AG04450 (cell line): ENCODE results near the gene KCNJ12. TPM values are rescaled to one million over a fixed set of nuclear protein-coding genes. Genes with fewer than 3 reads are reported as not detected.

Experiments
- CTCF ChIA-PET: fragments of 300-600, 350-600 bp; formaldehyde crosslinking; extraction: SDS; loops from one replicate; lab custom pipeline; 2022; ENCODE audit warnings: antibody characterized with exemption, inconsistent platforms; lab: Charles Lee
- POLR2A ChIA-PET: fragments of 350-600 bp; formaldehyde crosslinking; extraction: SDS; loops from one replicate; lab custom pipeline; 2021; ENCODE audit warnings: antibody characterized with exemption, inconsistent platforms; lab: Yijun Ruan, JAX
- DNase-seq: peaks from one replicate; pipeline ENCODE4 v3.0.0-alpha.2; 2011; ENCODE audit warnings: low read depth, low spot score
- H3K27ac ChIP-seq: one replicate; pipeline ENCODE4 v1.5.1; 2012; ENCODE audit warnings: low read depth, low read length, control low read depth
- H3K27me3 ChIP-seq: one replicate; pipeline ENCODE4 v1.6.0; 2012; ENCODE audit warnings: low read length; ENCODE audit not compliant: control insufficient read depth, insufficient read depth
- H3K4me3 ChIP-seq: 2 replicates; pipeline ENCODE4 v1.5.1; 2011; ENCODE audit warnings: mild to moderate bottlenecking, low read depth, low read length, control low read depth
- H3K9me3 ChIP-seq: 2 replicates; pipeline ENCODE4 v1.5.1; 2012; ENCODE audit warnings: low read length; ENCODE audit not compliant: control insufficient read depth, insufficient read depth
- polyA plus RNA-seq: library from polyadenylated mRNA; depleted of rRNA; stranded (reverse); fragments of >200 nt; gene quantifications from 2 replicates; pipeline ENCODE4 v1.2.3, GENCODE V29; 2011
- TF ChIP-seq, protein P1 (sequence below): IDR thresholded peaks from 2 replicates; pipeline ENCODE4 v1.5.1; 2011; ENCODE audit warnings: low read depth, low read length, control low read depth, inconsistent platforms

The KCNJ12 gene
- polyA plus RNA-seq, 1 experiment, result 0.02 TPM

DNA sequence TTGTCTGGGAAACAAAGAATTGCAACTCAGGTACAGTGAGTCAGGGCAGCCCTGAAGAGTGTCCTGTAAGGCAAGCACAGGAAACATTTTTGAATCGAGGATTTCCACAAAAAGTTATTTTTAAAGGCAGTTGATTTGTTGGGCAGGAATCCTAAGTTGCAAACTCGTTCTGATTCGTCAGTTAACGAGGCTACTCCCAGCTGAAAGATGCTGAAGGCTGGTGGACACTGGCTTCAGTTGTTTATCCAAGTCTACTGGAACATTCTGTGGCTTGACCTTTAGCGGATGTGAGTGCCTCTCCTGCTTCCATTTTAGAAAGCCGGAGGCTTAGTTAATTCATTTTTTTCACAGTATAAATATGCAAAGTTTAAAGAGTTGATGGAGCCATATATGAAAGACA, 84.2 kb downstream of the KCNJ12 start:
- H3K9me3 ChIP-seq, result no peaks in the 10 kb centered on the region; the same call in 1 of the 2 replicates
- DNase-seq, result no peak
- TF ChIP-seq, protein P1, sequence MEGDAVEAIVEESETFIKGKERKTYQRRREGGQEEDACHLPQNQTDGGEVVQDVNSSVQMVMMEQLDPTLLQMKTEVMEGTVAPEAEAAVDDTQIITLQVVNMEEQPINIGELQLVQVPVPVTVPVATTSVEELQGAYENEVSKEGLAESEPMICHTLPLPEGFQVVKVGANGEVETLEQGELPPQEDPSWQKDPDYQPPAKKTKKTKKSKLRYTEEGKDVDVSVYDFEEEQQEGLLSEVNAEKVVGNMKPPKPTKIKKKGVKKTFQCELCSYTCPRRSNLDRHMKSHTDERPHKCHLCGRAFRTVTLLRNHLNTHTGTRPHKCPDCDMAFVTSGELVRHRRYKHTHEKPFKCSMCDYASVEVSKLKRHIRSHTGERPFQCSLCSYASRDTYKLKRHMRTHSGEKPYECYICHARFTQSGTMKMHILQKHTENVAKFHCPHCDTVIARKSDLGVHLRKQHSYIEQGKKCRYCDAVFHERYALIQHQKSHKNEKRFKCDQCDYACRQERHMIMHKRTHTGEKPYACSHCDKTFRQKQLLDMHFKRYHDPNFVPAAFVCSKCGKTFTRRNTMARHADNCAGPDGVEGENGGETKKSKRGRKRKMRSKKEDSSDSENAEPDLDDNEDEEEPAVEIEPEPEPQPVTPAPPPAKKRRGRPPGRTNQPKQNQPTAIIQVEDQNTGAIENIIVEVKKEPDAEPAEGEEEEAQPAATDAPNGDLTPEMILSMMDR, result no peak
- no peak overlapping the region for H3K27ac ChIP-seq
- POLR2A ChIA-PET, result no interaction called here
- H3K27me3 ChIP-seq, result peaks cover 47% of the 10 kb centered on the region
- H3K4me3 ChIP-seq, result no peak overlapping the region
- CTCF ChIA-PET, result interaction anchor here (2.2 kb wide), 1 partner anchor 52 kb away, joined by 17 read pairs; no protein-coding TSS in a partner anchor

DNA sequence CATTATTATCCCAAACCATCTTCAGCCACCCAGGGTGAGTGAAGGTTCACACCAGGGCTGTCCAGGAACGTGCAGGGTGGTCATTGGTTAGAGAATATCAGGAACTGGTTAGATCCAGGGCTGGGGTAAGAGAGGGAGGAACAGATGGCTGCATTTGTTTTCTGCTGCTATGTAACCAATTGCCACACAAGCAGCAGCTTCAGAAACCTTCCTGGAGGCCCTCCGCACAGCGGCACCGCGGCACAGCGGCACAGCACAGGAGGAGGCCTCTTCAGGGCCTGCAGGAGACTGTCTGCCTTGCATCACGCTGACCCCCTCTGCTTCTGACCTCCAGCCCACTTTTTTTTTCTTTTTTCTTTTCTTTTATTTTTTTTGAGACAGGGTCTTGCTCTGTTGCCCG, 86.1 kb downstream of the KCNJ12 start:
- DNase-seq, result no peak
- CTCF ChIA-PET, result interaction anchor here (2.2 kb wide), 1 partner anchor 50 kb away, joined by 17 read pairs; no protein-coding TSS in a partner anchor

DNA sequence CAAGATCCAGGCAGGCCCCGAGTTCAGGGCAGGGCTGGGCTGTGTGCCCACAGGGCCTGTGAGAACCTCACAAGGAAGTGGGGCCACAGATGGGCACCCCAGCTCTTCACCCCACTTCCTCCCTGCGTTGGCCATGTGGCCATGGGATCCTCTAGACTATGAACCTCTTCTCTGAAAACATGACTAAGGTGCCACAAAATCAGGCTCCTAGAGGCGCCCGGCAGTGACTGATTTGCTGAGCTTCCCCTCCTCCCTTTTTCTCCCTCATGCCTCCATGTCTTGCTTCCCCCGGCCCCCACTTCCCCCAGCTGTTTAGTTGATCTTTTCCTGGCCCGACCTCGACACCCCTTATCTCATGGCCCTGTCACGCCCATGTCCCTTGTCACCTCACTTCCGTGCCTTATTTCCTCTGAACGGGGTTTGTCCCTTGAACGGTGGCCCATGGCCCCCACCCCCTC, 87.1 kb downstream of the KCNJ12 start:
- Histone ChIP-seq H3K4me3 (no peak overlapping the region), H3K27ac (no peak overlapping the region), H3K27me3 (peaks cover 48% of the 10 kb centered on the region), H3K9me3 (no peaks in the 10 kb centered on the region; the same call in 1 of the 2 replicates)
- CTCF ChIA-PET, result interaction anchor here (2.6 kb wide), 1 partner anchor 49 kb away, joined by 12 read pairs; no protein-coding TSS in a partner anchor
- no peak for DNase-seq
- TF ChIP-seq, protein P1, result no peak
- POLR2A ChIA-PET, result no interaction called here

More for the DNA sequence above, 86.1 kb downstream of the KCNJ12 start:
- POLR2A ChIA-PET, result no interaction called here
- Histone ChIP-seq H3K4me3 (no peak overlapping the region), H3K27me3 (peaks cover 47% of the 10 kb centered on the region), H3K9me3 (no peaks in the 10 kb centered on the region; the same call in 1 of the 2 replicates), H3K27ac (no peak overlapping the region)
- TF ChIP-seq, protein P1, result no peak

DNA sequence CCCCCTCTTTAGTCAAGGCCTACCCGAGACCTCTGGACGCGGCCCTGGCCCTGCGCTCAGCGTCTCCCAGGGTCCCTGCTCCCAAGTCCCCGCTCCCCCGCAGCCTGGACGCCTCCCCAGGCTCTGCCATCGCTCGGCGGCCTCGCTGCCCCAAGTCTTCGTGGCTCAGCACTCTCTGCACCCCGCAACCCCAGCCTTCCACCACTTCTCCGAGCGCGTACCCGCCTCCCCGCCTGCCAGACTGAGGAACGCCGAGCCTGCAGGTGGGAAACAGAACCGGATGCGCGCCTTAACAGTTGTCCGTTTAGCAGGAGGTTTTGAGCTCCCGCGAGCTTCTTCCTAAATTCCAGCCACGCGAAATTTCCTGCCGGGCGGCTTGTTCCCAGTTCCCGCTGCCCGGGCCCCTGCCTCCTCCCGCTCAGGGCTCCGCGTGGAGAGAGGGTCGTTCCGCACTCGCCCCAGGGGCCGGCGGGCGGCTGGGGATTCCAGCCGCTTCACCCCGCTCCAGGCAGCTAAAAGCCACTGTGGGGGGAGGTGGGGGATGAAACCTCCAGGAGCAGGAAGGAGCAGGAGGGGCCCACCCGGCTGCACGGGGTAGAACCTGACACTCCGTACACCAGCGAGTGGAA, 87.7 kb downstream of the KCNJ12 start:
- no peak for DNase-seq
- H3K27me3 ChIP-seq, result peaks cover 45% of the 10 kb centered on the region
- H3K27ac ChIP-seq, result no peak overlapping the region
- H3K4me3 ChIP-seq, result no peak overlapping the region
- ChIA-PET CTCF (interaction anchor here (0.8 to 2.6 kb wide), 2 partner anchors 48 to 335 kb away, joined by 3 to 12 read pairs; no protein-coding TSS in a partner anchor), POLR2A (no interaction called here)
- H3K9me3 ChIP-seq, result no peaks in the 10 kb centered on the region; the same call in 1 of the 2 replicates
- TF ChIP-seq, protein P1, result no peak

DNA sequence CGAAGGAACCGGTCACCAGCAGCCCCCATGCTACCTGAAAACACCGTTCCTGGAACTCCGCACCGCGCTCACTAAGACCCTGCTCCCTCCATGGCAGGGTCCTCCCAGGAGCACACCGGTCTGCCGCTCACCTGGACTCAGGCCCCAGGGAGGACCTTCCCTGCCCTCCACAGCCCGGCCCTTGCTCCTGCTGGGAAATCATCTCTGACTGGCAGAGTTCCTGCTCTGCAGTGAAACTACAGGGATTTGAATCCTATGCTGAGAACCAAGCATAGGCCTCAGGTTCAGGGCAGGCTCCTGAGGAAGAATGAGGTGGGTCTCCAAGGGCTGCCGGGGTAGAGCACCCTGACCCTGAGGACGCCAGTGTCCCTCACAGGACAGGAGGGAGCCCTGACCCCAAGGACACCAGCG, 88.5 kb downstream of the KCNJ12 start:
- H3K27me3 ChIP-seq, result peaks cover 45% of the 10 kb centered on the region
- CTCF ChIA-PET, result interaction anchor here (2.6 kb wide), 1 partner anchor 47 kb away, joined by 12 read pairs; no protein-coding TSS in a partner anchor
- POLR2A ChIA-PET, result no interaction called here

More for the DNA sequence above, 88.5 kb downstream of the KCNJ12 start:
- no peak overlapping the region for H3K4me3 ChIP-seq
- TF ChIP-seq, protein P1, result no peak
- H3K9me3 ChIP-seq, result no peaks in the 10 kb centered on the region; the same call in 1 of the 2 replicates
- no peak for DNase-seq
- H3K27ac ChIP-seq, result no peak overlapping the region
